Aorta (tissue), 5 donors: ENCODE data around the gene PSTK. TPM values are rescaled to one million over a fixed set of nuclear protein-coding genes. Genes with fewer than 3 reads are reported as not detected.

ENCODE experiments used
- ATAC-seq: fragments of 200-7000 bp; cut with Tn5 transposase; one replicate; pipeline ENCODE4 v1.9.1; 2022; ENCODE audit warnings: moderate library complexity; ENCODE audit not compliant: low FRiP score
- DNase-seq, 2 donors: peaks; one replicate each; pipeline ENCODE4 v3.0.0-alpha.2; 2020
- H3K27ac ChIP-seq, 2 donors: one replicate each; pipeline ENCODE4 v1.5.1; 2013; ENCODE audit warnings: low read length in 2 of 2, mild to moderate bottlenecking in 2 of 2, moderate library complexity in 2 of 2, control low read depth in 1 of 2, inconsistent platforms in 1 of 2, low read depth in 1 of 2
- H3K27me3 ChIP-seq, 2 donors: one replicate each; pipeline ENCODE4 v1.6.1; 2013; ENCODE audit warnings: control low read depth in 1 of 2, low read length in 1 of 2, mild to moderate bottlenecking in 1 of 2, moderate library complexity in 1 of 2; ENCODE audit not compliant: insufficient read depth in 2 of 2, control insufficient read depth in 1 of 2
- H3K36me3 ChIP-seq, 2 donors: one replicate each; pipeline ENCODE4 v1.6.1; 2013; ENCODE audit warnings: control low read depth in 1 of 2, low read length in 1 of 2, mild to moderate bottlenecking in 1 of 2; ENCODE audit not compliant: insufficient read depth in 2 of 2, control insufficient read depth in 1 of 2
- H3K4me1 ChIP-seq, 2 donors: one replicate each; pipeline ENCODE4 v1.6.1; 2013; ENCODE audit warnings: low read length in 2 of 2, control low read depth in 1 of 2, mild to moderate bottlenecking in 1 of 2, moderate library complexity in 1 of 2; ENCODE audit not compliant: insufficient read depth in 2 of 2, control insufficient read depth in 1 of 2
- H3K4me3 ChIP-seq, 2 donors: one replicate each; pipeline ENCODE4 v1.5.1; 2013; ENCODE audit warnings: low read length in 2 of 2, control low read depth in 1 of 2, mild to moderate bottlenecking in 1 of 2
- H3K9me3 ChIP-seq: one replicate; pipeline ENCODE4 v1.6.1; 2013; ENCODE audit warnings: mild to moderate bottlenecking, low read length; ENCODE audit not compliant: control insufficient read depth
- WGBS, 2 donors: extraction: QIAGEN DNeasy Blood & Tissue Kit; methylation state at CpG; one replicate each; pipeline ENCODE4 v1.1.7; 2013; 5-methylcytosine and 5-hydroxymethylcytosine counted together
- intact Hi-C, 2 donors: fragments of 100-400 bp; cut with DNase I; formaldehyde crosslinking; loops; one replicate each; pipeline versions ENCODE4 v1.14.2 to v1.15.0; 2022
- polyA plus RNA-seq, 2 donors: library from polyadenylated mRNA; stranded (reverse); fragments of 200-250 nt; gene quantifications; one replicate each; pipeline ENCODE4 v1.2.3, GENCODE V29; 2013
- total RNA-seq, 2 donors: library from RNA; stranded (reverse); fragmentation: NEBNext Ultra II Directional; extraction: Animal tissue kit (Norgen Biotek cat#: 25700); gene quantifications; one replicate each; pipeline ENCODE4 v1.2.1, GENCODE V29; 2021
- donor health status: healthy with polysubstance abuse.
- donor health status: Bipolar disorder and iron deficiency.
- donor health status: DM: no; HTN: no; CAD: no.
- donor health status: DM: no; HTN: no; CAD: no.
- donor health status: DM: yes; HTN: yes; CAD: no.

The PSTK gene
- total and polyA plus RNA-seq, 4 donors, result 0.88 to 3.8 (median 1.8) TPM

- no peak overlapping the region for H3K4me3 ChIP-seq
- no peak overlapping the region for H3K27ac ChIP-seq
- no peaks in the 10 kb centered on the region for H3K27me3 ChIP-seq
- no peaks in the 10 kb centered on the region for H3K9me3 ChIP-seq
- DNase-seq (no peak), ATAC-seq (no peak)
- WGBS, 2 donors, result 95 to 97% methylated on average over 3 of the region's 3 CpGs
- no peaks in the 10 kb centered on the region for H3K4me1 ChIP-seq
- intact Hi-C loops, result no loop called here
- H3K36me3 ChIP-seq, result peaks cover 0 to 2% of the 10 kb centered on the region in 2 donors
Measured at GRCh38 chr10:122998934-122999333, 18.7 kb downstream of the PSTK start.

DNA sequence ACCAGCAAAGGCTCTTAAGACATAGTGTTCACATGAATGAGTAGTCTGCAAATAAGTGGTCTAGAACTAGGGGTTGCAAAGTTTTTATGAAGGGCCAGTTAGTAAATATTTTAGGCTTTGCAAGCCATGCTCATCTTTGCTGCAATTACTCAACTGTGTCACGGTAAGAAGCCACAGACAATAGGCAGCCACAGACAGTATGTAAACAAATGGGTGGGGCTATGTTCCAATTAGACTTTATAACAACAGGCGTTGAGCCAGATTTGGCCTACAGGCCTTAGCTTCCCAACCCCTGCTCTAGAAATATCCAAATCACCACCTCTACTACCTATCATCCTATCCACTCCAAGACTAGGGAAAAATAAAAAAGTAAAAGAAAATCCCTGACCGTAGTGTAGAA, 19.1 kb downstream of the PSTK start:
- 81 to 83% methylated on average over 3 of the region's 3 CpGs for WGBS, 2 donors
- Histone ChIP-seq H3K9me3 (no peaks in the 10 kb centered on the region), H3K4me1 (no peaks in the 10 kb centered on the region), H3K27ac (no peak overlapping the region), H3K4me3 (no peak overlapping the region), H3K27me3 (no peaks in the 10 kb centered on the region), H3K36me3 (peaks cover 0 to 2% of the 10 kb centered on the region in 2 donors)
- DNase-seq (no peak), ATAC-seq (no peak)
- intact Hi-C loops, result no loop called here

DNA sequence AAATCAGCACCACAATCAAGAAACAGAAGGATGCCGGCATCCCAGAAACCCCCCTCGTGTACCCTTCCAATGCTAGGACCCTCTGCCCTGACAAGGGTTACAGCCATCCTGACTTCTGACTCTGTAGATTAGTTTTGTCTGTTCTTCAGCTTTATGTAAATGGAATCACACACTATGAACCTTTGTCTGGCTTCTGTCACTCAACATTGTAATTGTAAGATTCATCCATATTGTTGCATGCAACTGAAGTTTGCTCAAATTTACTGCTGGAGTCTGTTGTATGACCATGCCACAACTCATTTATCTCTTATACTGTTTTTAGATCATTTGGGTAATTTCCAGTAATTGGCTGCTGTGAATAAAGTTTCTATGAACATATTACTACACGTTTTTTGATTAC, 20.0 kb downstream of the PSTK start:
- DNase-seq (no peak), ATAC-seq (no peak)
- H3K4me1 ChIP-seq, result no peaks in the 10 kb centered on the region
- no peak overlapping the region for H3K27ac ChIP-seq
- H3K4me3 ChIP-seq, result no peak overlapping the region
- 78 to 83% methylated on average over 3 of the region's 3 CpGs for WGBS, 2 donors
- no peaks in the 10 kb centered on the region for H3K27me3 ChIP-seq
- no peaks in the 10 kb centered on the region for H3K9me3 ChIP-seq
- intact Hi-C loops, result loop anchor here in 1 of 2 donors (10.0 kb wide), 1 partner anchor 155 kb away; the partner anchor contains the start of gene BUB3
- H3K36me3 ChIP-seq, result peaks cover 0 to 2% of the 10 kb centered on the region in 2 donors

GRCh38 chr10:123001370-123001769, 21.2 kb downstream of the PSTK start:
- Histone ChIP-seq H3K27ac (no peak overlapping the region), H3K27me3 (no peaks in the 10 kb centered on the region), H3K36me3 (peaks cover 0 to 2% of the 10 kb centered on the region in 2 donors), H3K4me1 (no peaks in the 10 kb centered on the region), H3K4me3 (no peak overlapping the region), H3K9me3 (no peaks in the 10 kb centered on the region)
- no peak for ATAC-seq
- WGBS, 2 donors, result 93 to 94% methylated on average over 2 of the region's 2 CpGs
- DNase-seq, result no peak
- intact Hi-C loops, result loop anchor here in 1 of 2 donors (10.0 kb wide), 1 partner anchor 153 kb away; the partner anchor contains the start of gene BUB3

- ATAC-seq, result no peak
- no peak for DNase-seq
- Histone ChIP-seq H3K27me3 (no peaks in the 10 kb centered on the region), H3K9me3 (no peaks in the 10 kb centered on the region), H3K27ac (no peak overlapping the region), H3K4me1 (peaks cover 0 to 1% of the 10 kb centered on the region in 2 donors), H3K4me3 (no peak overlapping the region), H3K36me3 (no peaks in the 10 kb centered on the region)
- 5 to 8% methylated on average over 2 of the region's 2 CpGs for WGBS, 2 donors
- intact Hi-C loops, result loop anchor here in 1 of 2 donors (10.0 kb wide), 1 partner anchor 151 kb away; the partner anchor contains the start of gene BUB3
Measured at GRCh38 chr10:123004298-123004697, 24.1 kb downstream of the PSTK start.

GRCh38 chr10:123007558-123008354, 27.6 kb downstream of the PSTK start:
- no peaks in the 10 kb centered on the region for H3K36me3 ChIP-seq
- DNase-seq, result peak in 1 of 2 donors; percentile 50
- intact Hi-C loops, result loop anchor here in 1 of 2 donors (2.0 to 10.0 kb wide), 2 partner anchors 27 to 147 kb away; partner anchors contain the start of genes BUB3 and PSTK
- 2 to 3% methylated on average over 30 of the region's 30 CpGs for WGBS, 2 donors
- peaks cover 0 to 1% of the 10 kb centered on the region in 2 donors for H3K4me1 ChIP-seq
- no peak for ATAC-seq
- H3K4me3 ChIP-seq, result peak overlapping the region; percentile 67 to 78
- peak overlapping the region in 1 of 2 donors; percentile 83 for H3K27ac ChIP-seq
- no peaks in the 10 kb centered on the region for H3K27me3 ChIP-seq
- H3K9me3 ChIP-seq, result no peaks in the 10 kb centered on the region

DNA sequence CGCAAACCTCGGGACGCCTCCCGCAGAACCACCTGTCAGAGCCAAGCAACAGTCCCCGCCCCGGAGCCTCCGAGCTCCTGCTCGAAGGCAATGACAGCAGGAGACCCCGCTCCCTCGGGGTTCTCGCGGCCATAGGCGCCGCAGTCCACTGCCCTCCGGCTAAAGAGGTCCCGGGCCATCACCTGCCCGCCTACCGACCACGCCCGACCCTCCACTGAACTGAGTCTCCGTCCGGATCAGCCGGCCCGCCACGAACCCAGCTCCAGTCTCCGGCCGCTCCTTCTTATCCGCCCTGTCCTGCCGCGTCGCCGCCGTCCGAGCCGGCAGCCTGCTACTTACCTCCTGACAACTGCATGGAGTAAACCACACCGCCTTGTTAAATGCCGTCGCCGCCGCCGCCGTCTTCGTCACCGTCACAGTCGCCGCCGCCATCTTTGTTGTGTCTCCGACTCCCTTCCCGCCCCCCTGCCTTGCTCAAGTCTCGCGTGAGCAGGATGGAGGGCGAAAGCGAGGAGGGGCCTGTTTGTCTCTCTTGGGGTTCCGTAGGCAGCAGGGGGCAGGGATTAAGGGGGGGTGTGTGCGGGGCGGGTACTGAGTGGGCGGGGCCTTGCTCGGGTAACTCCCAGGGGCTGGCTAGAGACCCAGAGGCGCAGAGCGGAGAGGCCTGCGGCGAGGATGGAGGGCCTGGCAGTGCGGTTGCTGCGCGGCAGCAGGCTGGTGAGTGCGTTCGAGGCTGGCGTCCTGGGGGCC, 28.3 kb downstream of the PSTK start, which contains the start of the genes ACADSB and IKZF5:
Gene ACADSB (plus strand): TSS at position 652 of the 750 bp plus-strand sequence. CDS start 24 bp downstream, at position 676.
Gene IKZF5 (minus strand): TSS at position 441 of the 750 bp plus-strand sequence. CDS start 10,170 bp downstream, outside the sequence.
- H3K4me1 ChIP-seq, result peaks cover 0 to 1% of the 10 kb centered on the region in 2 donors
- no peaks in the 10 kb centered on the region for H3K27me3 ChIP-seq
- H3K4me3 ChIP-seq, result peak within 1 kb of the TSS; percentile 70 to 94
- peak within 1 kb of the TSS in 1 of 2 donors; percentile 83 for H3K27ac ChIP-seq
- peak; percentile 98 for DNase-seq
- intact Hi-C loops, result loop anchor here in 1 of 2 donors (2.0 to 10.0 kb wide), 2 partner anchors 28 to 146 kb away; partner anchors contain the start of genes BUB3 and PSTK
- 0% methylated on average over 64 to 68 of the region's 68 CpGs for WGBS, 2 donors
- no peaks in the 10 kb centered on the region for H3K36me3 ChIP-seq
- ATAC-seq, result peak; percentile 100
- no peaks in the 10 kb centered on the region for H3K9me3 ChIP-seq

DNA sequence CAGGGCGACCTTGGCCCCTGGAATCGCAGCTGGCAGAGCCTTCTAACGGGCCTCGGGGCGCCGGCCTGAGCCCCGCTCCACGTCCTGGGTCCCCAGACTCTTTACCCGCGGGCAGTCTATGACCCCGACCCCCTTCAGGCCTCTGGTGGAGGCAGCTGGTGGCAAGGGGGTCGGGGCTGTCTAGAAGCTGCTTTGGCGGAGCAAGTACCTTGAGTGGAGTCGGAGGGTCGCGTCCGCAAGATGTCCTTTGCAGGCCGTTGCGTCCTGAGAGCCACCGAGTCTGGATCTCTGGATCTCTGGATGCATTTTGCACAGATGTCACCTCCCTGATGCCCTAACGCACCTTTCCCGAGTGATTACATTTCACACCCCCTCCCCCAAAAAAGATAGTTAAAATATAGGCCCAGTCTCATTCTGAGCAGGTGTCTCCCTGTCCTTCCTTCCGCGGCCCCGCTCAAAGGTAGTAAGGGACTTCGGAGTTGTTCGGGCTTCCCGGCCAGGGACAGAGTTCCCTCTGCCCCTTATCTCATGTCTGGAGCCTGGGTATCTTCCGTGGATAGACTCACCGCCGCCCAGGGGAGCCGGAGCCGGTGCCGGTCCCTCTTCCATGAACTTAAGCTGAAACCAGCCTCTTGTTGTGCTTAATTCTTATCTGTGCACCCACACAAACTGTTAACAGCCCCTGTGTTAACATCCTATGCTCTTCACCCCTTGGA, 29.1 kb downstream of the PSTK start:
- ATAC-seq (peak; percentile 39), DNase-seq (peak; percentile 51 to 76)
- 0 to 1% methylated on average over 31 to 34 of the region's 34 CpGs for WGBS, 2 donors
- Histone ChIP-seq H3K4me1 (peaks cover 0 to 1% of the 10 kb centered on the region in 2 donors), H3K36me3 (no peaks in the 10 kb centered on the region), H3K9me3 (no peaks in the 10 kb centered on the region), H3K4me3 (peak overlapping the region; percentile 70 to 94), H3K27me3 (no peaks in the 10 kb centered on the region), H3K27ac (peak overlapping the region in 1 of 2 donors; percentile 45)
- intact Hi-C loops, result loop anchor here in 1 of 2 donors (2.0 to 10.0 kb wide), 2 partner anchors 28 to 146 kb away; partner anchors contain the start of genes BUB3 and PSTK
